Measurements from ENCODE around the gene LCN6.

DNA sequence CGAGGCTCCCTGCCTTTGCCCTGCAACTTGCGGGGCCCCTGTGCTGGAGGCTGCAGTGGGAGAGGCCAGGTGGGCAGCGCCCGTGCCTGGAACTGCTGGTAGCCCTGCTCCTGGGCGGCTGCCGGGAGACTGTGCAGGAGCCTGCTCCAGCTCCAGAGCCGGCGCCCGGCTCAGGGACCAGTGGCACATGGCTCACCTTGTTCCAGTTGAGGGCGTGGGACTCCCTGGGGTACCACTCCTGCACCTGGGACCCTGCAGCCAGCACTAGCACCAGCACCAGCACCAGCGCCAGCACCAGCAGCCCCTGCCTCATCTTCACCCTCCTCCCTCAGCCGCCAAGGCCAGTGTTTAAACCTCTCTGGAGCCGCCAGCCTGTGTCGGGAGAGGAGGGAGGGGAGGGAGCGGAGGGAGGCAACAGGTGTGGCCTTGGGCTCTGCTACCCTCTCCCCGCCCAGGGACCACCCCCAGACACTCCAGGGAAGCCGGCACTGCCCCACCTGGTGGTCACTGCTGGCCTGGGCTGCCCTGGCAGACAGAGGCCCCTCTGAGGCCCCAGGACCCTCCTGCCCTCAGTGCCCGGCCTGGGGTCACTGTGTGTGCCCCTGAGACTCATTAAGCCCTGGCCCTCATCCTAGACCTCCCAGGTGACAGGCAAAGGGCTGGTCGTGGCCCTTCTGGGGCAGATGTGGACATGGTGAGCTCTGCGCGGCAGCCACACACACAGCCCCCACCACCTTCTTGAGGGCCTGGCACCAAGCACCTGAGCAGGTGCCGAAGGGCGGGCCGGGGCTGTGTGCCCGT is 5.5 kb downstream of the LCN6 start, which contains the start of gene LCN10:
- no peak for TF ChIP-seq POLR2A (IDR thresholded peaks at IDR 0.05; ENCODE audit: low read depth, low read length)
- no peak for TF ChIP-seq SMC3 (IDR thresholded peaks at IDR 0.05; ENCODE audit: low read depth, low read length)
- TF ChIP-seq CTCF (conservative IDR thresholded peaks at IDR 0.05; ENCODE audit: low read depth, low read length), result 0 out of 2 replicates have a peak, but pooled peaks have one; percentile 13
- TF ChIP-seq MXI1 (IDR thresholded peaks at IDR 0.05; ENCODE audit: borderline replicate concordance, low read depth, low read length), result no peak
- no peak for TF ChIP-seq RFX5 (IDR thresholded peaks at IDR 0.05; ENCODE audit: low read depth, low read length)
- TF ChIP-seq, protein P1, sequence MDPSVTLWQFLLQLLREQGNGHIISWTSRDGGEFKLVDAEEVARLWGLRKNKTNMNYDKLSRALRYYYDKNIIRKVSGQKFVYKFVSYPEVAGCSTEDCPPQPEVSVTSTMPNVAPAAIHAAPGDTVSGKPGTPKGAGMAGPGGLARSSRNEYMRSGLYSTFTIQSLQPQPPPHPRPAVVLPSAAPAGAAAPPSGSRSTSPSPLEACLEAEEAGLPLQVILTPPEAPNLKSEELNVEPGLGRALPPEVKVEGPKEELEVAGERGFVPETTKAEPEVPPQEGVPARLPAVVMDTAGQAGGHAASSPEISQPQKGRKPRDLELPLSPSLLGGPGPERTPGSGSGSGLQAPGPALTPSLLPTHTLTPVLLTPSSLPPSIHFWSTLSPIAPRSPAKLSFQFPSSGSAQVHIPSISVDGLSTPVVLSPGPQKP (IDR thresholded peaks at IDR 0.05; ENCODE audit: borderline replicate concordance, low read depth, low read length), result no peak
- TF ChIP-seq CHD1 (IDR thresholded peaks at IDR 0.05; ENCODE audit: low read depth, low read length), result no peak
- no peak for TF ChIP-seq BHLHE40 (IDR thresholded peaks at IDR 0.05; ENCODE audit: low read depth, low read length)
- TF ChIP-seq RAD21 (IDR thresholded peaks at IDR 0.05; ENCODE audit: low read length), result no peak
- no peak for TF ChIP-seq USF2 (IDR thresholded peaks at IDR 0.05; ENCODE audit: low read depth, low read length)
- TF ChIP-seq CEBPB (IDR thresholded peaks at IDR 0.05; ENCODE audit: low read depth, low read length), result no peak
- TF ChIP-seq FOS (IDR thresholded peaks at IDR 0.05; ENCODE audit: low read depth, low read length), result no peak

Measured in IMR-90 (cell line).